Stomach (tissue), 4 donors: ENCODE results near the gene TM6SF1.

ENCODE experiments used
- EP300 ChIP-seq: sonication (generic); formaldehyde crosslinking; IDR thresholded peaks from one replicate; pipeline ENCODE4 v1.6.1; 2017; ENCODE audit warnings: antibody characterized with exemption
- POLR2A ChIP-seq, 4 donors: fragments of 450-650 bp; IDR thresholded peaks; one replicate each; pipeline ENCODE4 v1.6.1; 2016; ENCODE audit warnings: antibody characterized with exemption in 4 of 4, control low read depth in 2 of 4, mild to moderate bottlenecking in 1 of 4, moderate library complexity in 1 of 4
- TF ChIP-seq, protein P1 (sequence below), 7 experiments: fragments of 450-650 bp in 4 of 7; fragments of 200-600 bp in 3 of 7; sonication (generic) in 3 of 7; IDR thresholded peaks; one replicate each; pipeline ENCODE4 v1.5.1; 2016 to 2019; ENCODE audit warnings: antibody characterized with exemption in 7 of 7, control low read depth in 2 of 7, mild to moderate bottlenecking in 1 of 7

- TF ChIP-seq, protein P1, sequence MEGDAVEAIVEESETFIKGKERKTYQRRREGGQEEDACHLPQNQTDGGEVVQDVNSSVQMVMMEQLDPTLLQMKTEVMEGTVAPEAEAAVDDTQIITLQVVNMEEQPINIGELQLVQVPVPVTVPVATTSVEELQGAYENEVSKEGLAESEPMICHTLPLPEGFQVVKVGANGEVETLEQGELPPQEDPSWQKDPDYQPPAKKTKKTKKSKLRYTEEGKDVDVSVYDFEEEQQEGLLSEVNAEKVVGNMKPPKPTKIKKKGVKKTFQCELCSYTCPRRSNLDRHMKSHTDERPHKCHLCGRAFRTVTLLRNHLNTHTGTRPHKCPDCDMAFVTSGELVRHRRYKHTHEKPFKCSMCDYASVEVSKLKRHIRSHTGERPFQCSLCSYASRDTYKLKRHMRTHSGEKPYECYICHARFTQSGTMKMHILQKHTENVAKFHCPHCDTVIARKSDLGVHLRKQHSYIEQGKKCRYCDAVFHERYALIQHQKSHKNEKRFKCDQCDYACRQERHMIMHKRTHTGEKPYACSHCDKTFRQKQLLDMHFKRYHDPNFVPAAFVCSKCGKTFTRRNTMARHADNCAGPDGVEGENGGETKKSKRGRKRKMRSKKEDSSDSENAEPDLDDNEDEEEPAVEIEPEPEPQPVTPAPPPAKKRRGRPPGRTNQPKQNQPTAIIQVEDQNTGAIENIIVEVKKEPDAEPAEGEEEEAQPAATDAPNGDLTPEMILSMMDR (IDR thresholded peaks at IDR 0.05), result no peak
- TF ChIP-seq POLR2A (IDR thresholded peaks at IDR 0.05) (no peak), EP300 (no peak)
Observed at GRCh38 chr15:83068054-83068453, 39.4 kb upstream of the TM6SF1 start.
